ENCODE data around the gene PRAMEF7.
"Not testable (repeated sequence)": the region's sequence is repeated elsewhere in the genome, so short reads cannot be mapped to it uniquely, and the experiment has no call there.

Gene PRAMEF7

GRCh38 chr1:12916310-12916709, at the start of gene PRAMEF7:
Gene PRAMEF7, plus strand, starts transcription at chr1:12916610. Its CDS starts 1,083 bp downstream, at chr1:12917693.
- not testable (repeated sequence) for DNase-seq (ENCODE audit: low read depth)

- not testable (repeated sequence) for DNase-seq (ENCODE audit: low read depth)
Measured at GRCh38 chr1:12878453-12878852, 38.0 kb upstream of the PRAMEF7 start.

GRCh38 chr1:12886101-12886500, 30.3 kb upstream of the PRAMEF7 start, which contains the start of gene PRAMEF4:
Gene PRAMEF4, minus strand, starts transcription at chr1:12886201. Its CDS starts 2,807 bp downstream, at chr1:12883394.
- not testable (repeated sequence) for DNase-seq (ENCODE audit: low read depth)

- DNase-seq (ENCODE audit: low read depth), result not testable (repeated sequence)
Measured at GRCh38 chr1:12898170-12898569, 18.2 kb upstream of the PRAMEF7 start, which contains the start of gene PRAMEF10. Gene PRAMEF10, minus strand, starts transcription at chr1:12898270. Its CDS starts 2,423 bp downstream, at chr1:12895847.

GRCh38 chr1:12899186-12899585, 17.2 kb upstream of the PRAMEF7 start:
- DNase-seq (ENCODE audit: low read depth), result not testable (repeated sequence)

- DNase-seq (ENCODE audit: low read depth), result not testable (repeated sequence)
Measured at GRCh38 chr1:12903793-12904572, 12.4 kb upstream of the PRAMEF7 start.

GRCh38 chr1:12921749-12922148, 5.3 kb downstream of the PRAMEF7 start:
- DNase-seq (ENCODE audit: low read depth), result not testable (repeated sequence)

- not testable (repeated sequence) for DNase-seq (ENCODE audit: low read depth)
Measured at GRCh38 chr1:12924368-12924767, 8.0 kb downstream of the PRAMEF7 start.

GRCh38 chr1:12947480-12947879, 31.1 kb downstream of the PRAMEF7 start, which contains the start of gene PRAMEF6:
Gene PRAMEF6, minus strand, starts transcription at chr1:12947580. Its CDS starts 5,062 bp downstream, at chr1:12942518.
- DNase-seq (ENCODE audit: low read depth), result not testable (repeated sequence)
